Common myeloid progenitor, CD34-positive (primary cell): Measurements from ENCODE around the gene FXR1.
"Not testable (repeated sequence)": the region's sequence is repeated elsewhere in the genome, so short reads cannot be mapped to it uniquely, and the experiment has no call there.

Source experiments
- CTCF ChIA-PET: fragments of 350-600 bp; sonication (Branson Sonifier 250); formaldehyde crosslinking; loops from one replicate; lab custom pipeline; 2021; ENCODE audit warnings: antibody characterized with exemption; lab: Charles Lee
- POLR2A ChIA-PET: fragments of 350-600 bp; sonication (Branson Sonifier 250); formaldehyde crosslinking; loops from one replicate; lab custom pipeline; 2021; ENCODE audit warnings: antibody characterized with exemption; lab: Charles Lee
- DNase-seq, 3 donors: peaks; one replicate each; pipeline versions ENCODE4 v3.0.0 to v3.0.0-alpha.2; 2013
- H3K27ac ChIP-seq, 2 experiments: 1 replicate in 1 of 2; 2 replicates in 1 of 2; pipeline ENCODE4 v1.7.0; 2013; ENCODE audit warnings: inconsistent platforms in 2 of 2, low read length in 2 of 2, mild to moderate bottlenecking in 2 of 2, low read depth in 1 of 2, moderate library complexity in 1 of 2; ENCODE audit not compliant: severe bottlenecking in 2 of 2, insufficient read depth in 1 of 2, poor library complexity in 1 of 2
- H3K27me3 ChIP-seq, 5 experiments: replicated peaks in 2 of 5; 1 replicate in 3 of 5; 2 replicates in 2 of 5; pipeline versions ENCODE4 v1.6.1 to v1.7.0; 2013; ENCODE audit warnings: low read length in 4 of 5, mild to moderate bottlenecking in 2 of 5, moderate library complexity in 2 of 5, inconsistent platforms in 1 of 5; ENCODE audit not compliant: insufficient read depth in 5 of 5, control insufficient read depth in 4 of 5
- H3K36me3 ChIP-seq, 4 experiments: 1 replicate in 2 of 4; 2 replicates in 2 of 4; pipeline versions ENCODE4 v1.6.1 to v1.7.0; 2013; ENCODE audit warnings: low read length in 3 of 4, control low read depth in 1 of 4, mild to moderate bottlenecking in 1 of 4; ENCODE audit not compliant: control insufficient read depth in 4 of 4, insufficient read depth in 4 of 4
- H3K4me1 ChIP-seq, 4 experiments: 1 replicate in 3 of 4; 2 replicates in 1 of 4; pipeline versions ENCODE4 v1.6.1 to v1.7.1; 2013; ENCODE audit warnings: low read length in 3 of 4, mild to moderate bottlenecking in 3 of 4, control low read depth in 1 of 4, inconsistent platforms in 1 of 4, moderate library complexity in 1 of 4; ENCODE audit not compliant: control insufficient read depth in 4 of 4, insufficient read depth in 4 of 4; ENCODE audit errors: control extremely low read depth in 1 of 4
- H3K4me3 ChIP-seq, 7 experiments: 1 replicate in 4 of 7; 2 replicates in 3 of 7; pipeline versions ENCODE4 v1.5.1 to v1.7.0; 2013; ENCODE audit warnings: mild to moderate bottlenecking in 7 of 7, low read length in 6 of 7, moderate library complexity in 6 of 7, inconsistent platforms in 2 of 7, low read depth in 2 of 7, control low read depth in 1 of 7; ENCODE audit not compliant: insufficient read depth in 4 of 7, control insufficient read depth in 1 of 7; ENCODE audit errors: extremely low read depth in 1 of 7
- H3K9me3 ChIP-seq, 5 experiments: 1 replicate in 4 of 5; 2 replicates in 1 of 5; pipeline versions ENCODE4 v1.6.1 to v1.7.1; 2013; ENCODE audit warnings: low read length in 4 of 5, mild to moderate bottlenecking in 2 of 5, inconsistent platforms in 1 of 5, low read depth in 1 of 5, moderate library complexity in 1 of 5; ENCODE audit not compliant: control insufficient read depth in 4 of 5, insufficient read depth in 2 of 5; ENCODE audit errors: control extremely low read depth in 1 of 5
- WGBS: methylation state at CpG from one replicate; pipeline ENCODE4 v1.1.5; 2013; ENCODE audit not compliant: insufficient coverage; 5-methylcytosine and 5-hydroxymethylcytosine counted together

The FXR1 gene

GRCh38 chr3:180996415-180996932 lies 84.0 kb downstream of the FXR1 start:
- H3K9me3 ChIP-seq, result peaks cover 0 to 3% (median 0%) of the 10 kb centered on the region in 5 experiments
- no peaks in the 10 kb centered on the region for H3K36me3 ChIP-seq
- no peaks in the 10 kb centered on the region for H3K4me1 ChIP-seq
- H3K4me3 ChIP-seq, result no peak overlapping the region
- no peak overlapping the region for H3K27ac ChIP-seq
- POLR2A ChIA-PET, result no interaction called here
- H3K27me3 ChIP-seq, result peaks cover 0 to 7% (median 0%) of the 10 kb centered on the region in 5 experiments
- CTCF ChIA-PET, result no interaction called here
- WGBS, result 100% methylated on average over 2 of the region's 2 CpGs
- DNase-seq, result no peak

DNA sequence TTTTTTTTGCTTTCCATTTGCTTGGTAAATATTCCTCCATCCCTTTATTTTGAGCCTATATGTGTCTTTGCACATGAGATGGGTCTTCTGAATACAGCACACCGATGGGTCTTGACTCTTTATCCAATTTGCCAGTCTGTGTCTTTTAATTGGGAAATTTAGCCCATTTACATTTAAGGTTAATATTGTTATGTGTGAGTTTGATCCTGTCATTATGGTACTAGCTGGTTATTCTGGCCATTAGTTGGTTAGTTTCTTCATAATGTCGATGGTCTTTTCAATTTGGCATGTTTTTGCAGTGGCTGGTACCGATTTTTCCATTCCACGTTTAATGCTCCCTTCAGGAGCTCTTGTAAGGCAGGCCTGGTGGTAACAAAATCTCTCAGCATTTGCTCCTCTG lies 89.9 kb downstream of the FXR1 start:
- H3K4me3 ChIP-seq, H3K27me3 ChIP-seq, H3K27ac ChIP-seq, H3K4me1 ChIP-seq, CTCF ChIA-PET, H3K36me3 ChIP-seq, DNase-seq, POLR2A ChIA-PET, H3K9me3 ChIP-seq: not testable (repeated sequence)
- WGBS, result 100% methylated on average over 1 of the region's 4 CpGs

DNA sequence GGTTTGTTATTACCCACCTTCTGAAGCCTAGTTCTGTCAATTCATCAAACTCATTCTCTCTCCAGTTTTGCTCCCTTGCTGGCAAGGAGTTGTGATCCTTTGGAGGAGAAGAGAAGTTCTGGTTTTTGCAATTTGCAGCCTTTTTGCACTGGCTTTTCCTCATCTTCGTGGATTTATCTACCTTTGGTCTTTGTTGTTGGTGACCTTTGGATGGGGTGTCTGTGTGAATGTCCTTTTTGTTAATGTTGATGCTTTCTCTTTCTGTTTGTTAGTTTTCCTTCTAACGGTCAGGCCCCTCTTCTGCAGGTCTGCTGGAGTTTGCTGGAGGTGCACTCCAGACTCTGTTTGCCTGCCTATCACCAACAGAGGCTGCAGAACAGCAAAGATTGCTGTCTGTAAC lies 91.0 kb downstream of the FXR1 start:
- H3K9me3 ChIP-seq, H3K27me3 ChIP-seq, H3K36me3 ChIP-seq, CTCF ChIA-PET, H3K4me3 ChIP-seq, DNase-seq, H3K27ac ChIP-seq, H3K4me1 ChIP-seq, POLR2A ChIA-PET: not testable (repeated sequence)
- WGBS, result 100% methylated on average over 1 of the region's 2 CpGs

GRCh38 chr3:181006541-181006940 lies 94.1 kb downstream of the FXR1 start:
- Histone ChIP-seq H3K4me3 (no peak overlapping the region), H3K36me3 (no peaks in the 10 kb centered on the region), H3K9me3 (peaks cover 0 to 5% (median 0%) of the 10 kb centered on the region in 5 experiments), H3K4me1 (no peaks in the 10 kb centered on the region), H3K27ac (no peak overlapping the region), H3K27me3 (no peaks in the 10 kb centered on the region)
- 100% methylated on average over 5 of the region's 7 CpGs for WGBS
- POLR2A ChIA-PET, result no interaction called here
- no peak for DNase-seq
- CTCF ChIA-PET, result no interaction called here

DNA sequence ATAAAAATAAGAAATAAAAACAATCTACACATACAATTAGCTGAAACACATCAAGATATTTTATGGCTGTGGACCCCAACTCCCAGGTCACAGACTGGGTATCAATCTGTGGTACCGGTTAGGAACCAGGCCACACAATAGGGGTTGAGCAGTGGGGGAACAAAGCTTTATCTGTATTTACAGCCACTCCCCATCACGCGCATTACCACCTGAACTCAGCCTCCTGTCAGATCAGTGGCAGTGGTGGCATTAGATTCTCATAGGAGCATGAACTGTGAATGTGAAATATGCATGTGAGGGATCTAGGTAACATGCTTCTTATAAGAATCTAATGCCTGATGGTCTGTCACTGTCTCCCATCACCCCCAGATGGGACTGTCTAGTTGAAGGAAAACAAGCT lies 94.8 kb downstream of the FXR1 start:
- H3K36me3 ChIP-seq, result no peaks in the 10 kb centered on the region
- H3K4me1 ChIP-seq, result no peaks in the 10 kb centered on the region
- H3K9me3 ChIP-seq, result peaks cover 0 to 4% (median 0%) of the 10 kb centered on the region in 5 experiments
- POLR2A ChIA-PET, result no interaction called here
- CTCF ChIA-PET, result no interaction called here
- no peak for DNase-seq
- WGBS, result 100% methylated on average over 1 of the region's 3 CpGs
- H3K27ac ChIP-seq, result no peak overlapping the region
- H3K4me3 ChIP-seq, result no peak overlapping the region
- no peaks in the 10 kb centered on the region for H3K27me3 ChIP-seq

- H3K9me3 ChIP-seq, result no peaks in the 10 kb centered on the region
- DNase-seq, result no peak
- no peaks in the 10 kb centered on the region for H3K36me3 ChIP-seq
- WGBS, result 80% methylated on average over 1 of the region's 1 CpG
- H3K4me3 ChIP-seq, result no peak overlapping the region
- H3K27me3 ChIP-seq, result no peaks in the 10 kb centered on the region
- H3K4me1 ChIP-seq, result no peaks in the 10 kb centered on the region
- no peak overlapping the region for H3K27ac ChIP-seq
- ChIA-PET CTCF (no interaction called here), POLR2A (no interaction called here)
These were observed 96.3 kb downstream of the FXR1 start for GRCh38 chr3:181008796-181009195.

DNA sequence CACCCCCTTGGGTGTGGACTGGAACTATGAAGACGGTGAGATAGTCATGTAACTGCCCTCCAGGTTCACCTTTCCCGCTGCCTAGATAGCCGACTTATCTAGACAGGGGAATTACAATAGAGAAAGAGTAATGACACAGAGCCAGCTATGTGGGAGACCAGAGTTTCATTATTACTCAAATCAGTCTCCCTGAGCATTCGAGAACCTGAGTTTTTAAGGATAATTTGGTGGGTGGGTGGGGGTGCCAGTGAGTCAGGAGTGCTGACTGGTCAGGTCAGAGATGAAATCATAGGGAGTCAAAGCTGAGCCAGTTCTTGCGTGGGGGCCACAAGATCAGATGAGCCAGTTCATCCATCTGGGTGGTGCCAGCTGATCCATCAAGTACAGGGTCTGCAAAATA lies 96.8 kb downstream of the FXR1 start:
- no peaks in the 10 kb centered on the region for H3K27me3 ChIP-seq
- CTCF ChIA-PET, result no interaction called here
- H3K27ac ChIP-seq, result no peak overlapping the region
- H3K36me3 ChIP-seq, result no peaks in the 10 kb centered on the region
- H3K4me3 ChIP-seq, result no peak overlapping the region
- WGBS, result 89% methylated on average over 4 of the region's 5 CpGs
- no peaks in the 10 kb centered on the region for H3K4me1 ChIP-seq
- H3K9me3 ChIP-seq, result no peaks in the 10 kb centered on the region
- POLR2A ChIA-PET, result no interaction called here
- DNase-seq, result no peak
